ENCODE measurements around the gene PUS10.

GRCh38 chr2:61045226-61045625 lies 27.2 kb upstream of the PUS10 start:
- no peak for TF ChIP-seq CTCF (IDR thresholded peaks at IDR 0.05; ENCODE audit: low read depth, low read length)
- no peak for TF ChIP-seq POLR2A (IDR thresholded peaks at IDR 0.05; ENCODE audit: extremely low read depth, insufficient read length)
- no peak for TF ChIP-seq MYC (IDR thresholded peaks at IDR 0.05; ENCODE audit: low read depth, low read length)
- no peak for TF ChIP-seq MAX (IDR thresholded peaks at IDR 0.05; ENCODE audit: low read depth, low read length)

All from NB4 (cell line).